ENCODE measurements around the gene MRPS34.

MRPS34 gene

DNA sequence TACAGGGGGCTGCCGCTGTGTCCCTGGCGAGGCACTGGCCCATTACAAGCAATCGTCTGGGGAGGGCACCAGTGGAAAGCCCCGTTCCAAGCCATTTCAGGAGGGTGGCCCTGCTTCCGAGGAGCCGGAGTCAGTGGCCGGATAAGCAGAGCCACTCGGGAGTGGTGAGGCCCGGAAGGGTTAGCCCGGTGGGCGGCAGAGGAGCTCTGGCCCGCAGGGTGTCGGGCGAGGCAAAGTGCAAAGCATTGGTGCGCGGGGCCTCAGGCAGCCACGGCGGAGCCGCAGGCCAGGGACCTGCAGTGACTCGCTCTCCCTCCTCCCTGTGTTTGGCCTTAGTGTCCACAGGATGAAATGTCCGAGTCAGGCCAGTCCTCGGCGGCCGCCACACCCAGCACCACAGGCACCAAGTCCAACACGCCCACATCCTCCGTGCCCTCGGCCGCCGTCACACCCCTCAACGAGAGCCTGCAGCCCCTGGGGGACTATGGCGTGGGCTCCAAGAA lies 26.2 kb downstream of the MRPS34 start:
- TF ChIP-seq, protein P1, sequence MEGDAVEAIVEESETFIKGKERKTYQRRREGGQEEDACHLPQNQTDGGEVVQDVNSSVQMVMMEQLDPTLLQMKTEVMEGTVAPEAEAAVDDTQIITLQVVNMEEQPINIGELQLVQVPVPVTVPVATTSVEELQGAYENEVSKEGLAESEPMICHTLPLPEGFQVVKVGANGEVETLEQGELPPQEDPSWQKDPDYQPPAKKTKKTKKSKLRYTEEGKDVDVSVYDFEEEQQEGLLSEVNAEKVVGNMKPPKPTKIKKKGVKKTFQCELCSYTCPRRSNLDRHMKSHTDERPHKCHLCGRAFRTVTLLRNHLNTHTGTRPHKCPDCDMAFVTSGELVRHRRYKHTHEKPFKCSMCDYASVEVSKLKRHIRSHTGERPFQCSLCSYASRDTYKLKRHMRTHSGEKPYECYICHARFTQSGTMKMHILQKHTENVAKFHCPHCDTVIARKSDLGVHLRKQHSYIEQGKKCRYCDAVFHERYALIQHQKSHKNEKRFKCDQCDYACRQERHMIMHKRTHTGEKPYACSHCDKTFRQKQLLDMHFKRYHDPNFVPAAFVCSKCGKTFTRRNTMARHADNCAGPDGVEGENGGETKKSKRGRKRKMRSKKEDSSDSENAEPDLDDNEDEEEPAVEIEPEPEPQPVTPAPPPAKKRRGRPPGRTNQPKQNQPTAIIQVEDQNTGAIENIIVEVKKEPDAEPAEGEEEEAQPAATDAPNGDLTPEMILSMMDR (IDR thresholded peaks at IDR 0.05; ENCODE audit: borderline replicate concordance, extremely low read depth, low read length, poor library complexity, severe bottlenecking): no peak
- no peak for TF ChIP-seq EZH2 (IDR thresholded peaks at IDR 0.05; ENCODE audit: borderline replicate concordance, low read depth, low read length, severe bottlenecking)
- Histone ChIP-seq H3K4me3 (ENCODE audit: low read depth in 1 of 2, low read length in 2 of 2) (no peak overlapping the region), H3K4me2 (ENCODE audit: insufficient read depth, low read length) (no peak overlapping the region), H3K9ac (ENCODE audit: low read depth, low read length) (no peak overlapping the region), H2AFZ (ENCODE audit: low read depth, low read length) (no peak overlapping the region), H3K4me1 (ENCODE audit: insufficient read depth, low read length) (no peaks in the 10 kb centered on the region), H4K20me1 (ENCODE audit: insufficient read depth, low read length) (peaks cover 10% of the 10 kb centered on the region), H3K9me3 (ENCODE audit: insufficient read depth, low read length, severe bottlenecking) (no peaks in the 10 kb centered on the region), H3K79me2 (ENCODE audit: insufficient read depth, low read length) (no peaks in the 10 kb centered on the region), H3K36me3 (ENCODE audit: insufficient read depth, low read length) (peaks cover 78% of the 10 kb centered on the region), H3K27me3 (ENCODE audit: insufficient read depth, low read length, poor library complexity) (no peaks in the 10 kb centered on the region), H3K27ac (ENCODE audit: low read length) (no peak overlapping the region)
- ATAC-seq (ENCODE audit: insufficient read depth, low read depth) (no peak), DNase-seq (no peak)

DNA sequence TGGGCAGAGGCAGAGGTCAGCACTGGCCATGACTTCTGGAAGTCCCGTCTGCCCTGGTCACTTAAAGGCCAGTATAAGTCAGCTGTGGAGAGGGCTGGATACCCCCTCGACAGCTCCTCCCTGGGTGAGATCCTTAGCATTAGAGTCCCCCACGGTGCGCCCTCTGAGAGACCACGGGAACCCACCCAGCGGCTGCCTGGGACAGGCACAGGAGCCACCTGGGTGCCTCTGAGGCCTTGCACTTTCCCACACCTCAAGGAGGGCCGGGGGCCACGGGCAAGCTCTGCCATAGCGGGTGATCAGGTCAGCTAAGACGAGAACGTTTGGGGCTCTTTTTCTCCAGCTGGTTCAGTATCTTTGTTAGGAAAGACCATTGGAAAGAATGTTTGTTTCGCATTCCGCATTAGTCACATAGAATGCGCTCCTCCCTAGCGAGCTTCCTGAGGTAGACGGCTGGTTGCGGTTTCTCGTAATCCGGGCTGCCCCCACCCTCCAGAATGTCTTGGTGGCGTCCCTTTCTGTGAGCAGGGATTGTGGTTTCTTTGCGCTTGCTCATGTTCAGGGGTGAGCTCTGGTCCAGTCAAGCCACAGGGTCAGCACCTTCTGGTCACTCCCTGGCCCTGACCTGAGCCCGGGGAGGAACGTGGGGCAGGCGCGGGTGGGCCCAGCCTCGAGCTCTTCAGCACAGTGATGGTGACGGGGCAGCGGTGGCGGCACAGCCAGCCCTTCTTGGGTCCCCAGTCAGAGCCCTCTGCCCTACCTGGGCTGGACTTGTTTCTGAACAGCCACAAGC lies 26.8 kb downstream of the MRPS34 start:
- H3K4me3 ChIP-seq (ENCODE audit: low read depth in 1 of 2, low read length in 2 of 2): no peak overlapping the region
- ATAC-seq (ENCODE audit: insufficient read depth, low read depth) (no peak), DNase-seq (no peak)
- H3K4me2 ChIP-seq (ENCODE audit: insufficient read depth, low read length): no peak overlapping the region
- H3K4me1 ChIP-seq (ENCODE audit: insufficient read depth, low read length): no peaks in the 10 kb centered on the region
- H3K79me2 ChIP-seq (ENCODE audit: insufficient read depth, low read length): no peaks in the 10 kb centered on the region
- H2AFZ ChIP-seq (ENCODE audit: low read depth, low read length): no peak overlapping the region
- H3K27me3 ChIP-seq (ENCODE audit: insufficient read depth, low read length, poor library complexity): no peaks in the 10 kb centered on the region
- TF ChIP-seq, protein P1 (IDR thresholded peaks at IDR 0.05; ENCODE audit: borderline replicate concordance, extremely low read depth, low read length, poor library complexity, severe bottlenecking): no peak
- no peak for TF ChIP-seq EZH2 (IDR thresholded peaks at IDR 0.05; ENCODE audit: borderline replicate concordance, low read depth, low read length, severe bottlenecking)
- H3K27ac ChIP-seq (ENCODE audit: low read length): no peak overlapping the region
- H3K36me3 ChIP-seq (ENCODE audit: insufficient read depth, low read length): peaks cover 76% of the 10 kb centered on the region
- H4K20me1 ChIP-seq (ENCODE audit: insufficient read depth, low read length): peaks cover 14% of the 10 kb centered on the region
- no peak overlapping the region for H3K9ac ChIP-seq (ENCODE audit: low read depth, low read length)
- H3K9me3 ChIP-seq (ENCODE audit: insufficient read depth, low read length, severe bottlenecking): no peaks in the 10 kb centered on the region

DNA sequence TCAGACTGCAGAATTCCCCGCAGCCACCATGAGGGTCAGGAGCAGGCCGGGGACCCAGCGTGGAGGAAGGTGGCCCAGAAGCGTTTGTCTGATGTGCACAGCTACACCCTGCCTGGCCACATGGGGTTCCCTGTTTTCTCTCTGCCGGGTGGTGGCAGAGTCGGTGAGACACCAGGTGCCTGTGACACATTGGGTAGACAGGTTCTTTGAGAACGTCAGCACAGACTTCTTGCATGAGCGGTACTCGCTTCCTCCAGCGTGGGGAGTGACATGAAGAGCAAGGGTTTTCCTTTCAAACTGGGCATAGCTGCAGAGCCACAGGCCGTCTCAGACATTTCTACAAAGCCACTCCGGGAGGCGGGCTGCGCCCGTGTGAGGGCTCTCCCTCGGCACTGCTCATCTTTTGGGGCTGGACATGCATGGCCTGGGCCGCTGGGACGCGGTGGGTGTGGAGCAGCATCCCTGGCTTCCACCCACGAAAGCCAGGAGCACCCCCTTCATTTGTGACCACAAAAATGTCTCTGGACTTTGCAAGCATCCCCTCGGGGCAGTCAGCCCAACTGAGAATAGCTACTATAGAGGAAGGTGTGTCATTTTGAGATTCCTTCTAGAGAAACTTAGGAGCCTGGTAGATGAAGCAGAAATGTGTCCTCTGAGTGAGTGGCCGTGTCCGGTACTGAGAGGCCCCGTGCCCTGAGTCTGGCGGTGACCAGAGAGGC lies 27.6 kb downstream of the MRPS34 start:
- Histone ChIP-seq H3K9ac (ENCODE audit: low read depth, low read length) (no peak overlapping the region), H3K27me3 (ENCODE audit: insufficient read depth, low read length, poor library complexity) (no peaks in the 10 kb centered on the region), H3K4me3 (ENCODE audit: low read depth in 1 of 2, low read length in 2 of 2) (no peak overlapping the region), H3K36me3 (ENCODE audit: insufficient read depth, low read length) (peaks cover 77% of the 10 kb centered on the region), H3K27ac (ENCODE audit: low read length) (no peak overlapping the region), H4K20me1 (ENCODE audit: insufficient read depth, low read length) (peaks cover 19% of the 10 kb centered on the region), H3K79me2 (ENCODE audit: insufficient read depth, low read length) (0 out of 2 replicates have a peak, but pooled peaks cover 2% of the 10 kb centered on the region), H2AFZ (ENCODE audit: low read depth, low read length) (no peak overlapping the region), H3K4me2 (ENCODE audit: insufficient read depth, low read length) (no peak overlapping the region), H3K9me3 (ENCODE audit: insufficient read depth, low read length, severe bottlenecking) (no peaks in the 10 kb centered on the region), H3K4me1 (ENCODE audit: insufficient read depth, low read length) (no peaks in the 10 kb centered on the region)
- TF ChIP-seq EZH2 (IDR thresholded peaks at IDR 0.05; ENCODE audit: borderline replicate concordance, low read depth, low read length, severe bottlenecking): no peak
- TF ChIP-seq, protein P1 (IDR thresholded peaks at IDR 0.05; ENCODE audit: borderline replicate concordance, extremely low read depth, low read length, poor library complexity, severe bottlenecking): no peak
- ATAC-seq (ENCODE audit: insufficient read depth, low read depth) (no peak), DNase-seq (no peak)
